Parathyroid adenoma (tissue), 2 donors: ENCODE data around the gene RAB29.

Experiments used
- H2AFZ ChIP-seq: fragments of 300-600 bp; sonication (generic); one replicate; pipeline ENCODE4 v1.7.0; 2017; ENCODE audit warnings: antibody characterized with exemption, mild to moderate bottlenecking
- H3K27ac ChIP-seq: fragments of 300-600 bp; sonication (generic); one replicate; pipeline ENCODE4 v1.7.0; 2017
- H3K27me3 ChIP-seq: fragments of 300-600 bp; sonication (generic); one replicate; pipeline ENCODE4 v1.7.0; 2017; ENCODE audit warnings: low read length; ENCODE audit not compliant: control insufficient read depth, insufficient read depth
- H3K36me3 ChIP-seq: fragments of 300-600 bp; sonication (generic); one replicate; pipeline ENCODE4 v1.7.0; 2017; ENCODE audit warnings: low read length; ENCODE audit not compliant: control insufficient read depth, insufficient read depth
- H3K4me1 ChIP-seq: fragments of 300-600 bp; sonication (generic); one replicate; pipeline ENCODE4 v1.7.0; 2017; ENCODE audit warnings: control low read depth
- H3K4me2 ChIP-seq: fragments of 300-600 bp; sonication (generic); one replicate; pipeline ENCODE4 v1.7.0; 2017; ENCODE audit warnings: low read length
- H3K4me3 ChIP-seq: fragments of 300-600 bp; sonication (generic); one replicate; pipeline ENCODE4 v1.7.0; 2017; ENCODE audit warnings: low read depth, low read length
- H3K79me2 ChIP-seq: fragments of 300-600 bp; sonication (generic); one replicate; pipeline ENCODE4 v1.7.0; 2017; ENCODE audit warnings: control low read depth
- H3K9ac ChIP-seq: fragments of 300-600 bp; sonication (generic); one replicate; pipeline ENCODE4 v1.7.0; 2017; ENCODE audit warnings: mild to moderate bottlenecking
- H3K9me3 ChIP-seq: fragments of 300-600 bp; sonication (generic); one replicate; pipeline ENCODE4 v1.7.0; 2017; ENCODE audit warnings: low read length; ENCODE audit not compliant: control insufficient read depth
- CTCF ChIP-seq: fragments of 300-600 bp; sonication (generic); IDR thresholded peaks from one replicate; pipeline ENCODE4 v1.7.0; 2017; ENCODE audit warnings: antibody characterized with exemption, mild to moderate bottlenecking
- donor health status: primary hyperparathyroidism.

RAB29 gene

DNA sequence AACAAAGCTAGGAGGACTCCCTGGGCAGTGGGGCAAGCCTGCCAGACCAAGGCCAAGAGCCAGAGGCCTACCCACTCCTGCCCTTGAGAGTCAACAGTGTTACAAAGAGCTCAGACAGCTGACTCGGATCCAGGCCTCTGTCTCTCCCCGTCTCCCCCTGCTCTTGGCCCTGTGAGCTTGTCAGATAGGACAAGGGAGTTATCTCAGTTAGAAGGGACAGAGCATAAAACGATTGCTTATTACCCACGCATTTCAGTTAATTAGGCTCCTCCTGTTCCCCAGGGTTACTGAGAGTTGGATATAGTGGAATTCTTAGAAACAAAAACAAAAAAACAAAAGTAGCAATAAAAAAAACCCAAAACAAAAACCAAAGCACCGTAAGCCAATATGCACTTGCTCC, 36.4 kb upstream of the RAB29 start:
- Histone ChIP-seq H3K4me2 (peak overlapping the region; percentile 98), H3K9ac (no peak overlapping the region), H3K4me1 (peaks cover 6% of the 10 kb centered on the region), H3K27me3 (no peaks in the 10 kb centered on the region), H3K9me3 (no peaks in the 10 kb centered on the region), H3K4me3 (peak overlapping the region; percentile 90), H2AFZ (no peak overlapping the region), H3K36me3 (no peaks in the 10 kb centered on the region), H3K27ac (peak overlapping the region; percentile 47), H3K79me2 (no peaks in the 10 kb centered on the region)
- TF ChIP-seq CTCF = no peak

DNA sequence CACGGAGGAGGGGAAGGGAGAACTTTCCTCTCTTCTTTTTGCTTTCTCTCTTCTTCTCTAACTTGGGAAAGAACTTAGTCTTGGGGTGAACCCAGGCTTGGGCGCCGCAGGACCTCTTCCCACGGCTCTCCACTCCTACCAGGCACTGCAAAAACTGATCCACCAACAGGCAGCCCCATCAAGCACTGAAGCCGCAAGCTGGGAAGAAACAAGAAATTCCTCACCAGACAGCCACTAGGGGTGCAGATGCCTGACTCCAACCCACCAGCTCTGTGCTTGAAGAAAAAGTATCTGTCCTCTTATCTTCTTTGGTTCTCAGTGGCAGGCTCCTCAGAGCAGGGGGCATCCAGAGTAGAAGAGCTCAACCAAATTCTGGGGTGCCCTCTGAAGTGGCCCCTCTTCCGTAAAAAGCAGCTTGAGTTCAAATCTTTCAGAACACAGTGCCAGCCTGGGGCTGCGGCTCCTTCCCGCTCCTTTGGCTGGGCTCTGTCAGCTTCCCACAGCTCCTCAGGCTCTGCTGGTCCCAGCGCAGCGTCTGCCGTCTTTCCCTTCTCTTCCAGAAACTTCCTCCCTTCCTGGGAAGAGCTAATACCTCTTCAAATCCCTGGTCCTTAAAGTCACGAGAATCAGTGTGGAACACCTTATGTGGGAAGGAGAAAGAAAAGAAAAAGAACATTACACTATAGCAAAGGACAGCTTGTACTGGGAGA, 35.3 kb upstream of the RAB29 start:
- TF ChIP-seq CTCF = no peak
- H3K9me3 ChIP-seq = no peaks in the 10 kb centered on the region
- H3K4me2 ChIP-seq = no peak overlapping the region
- H3K36me3 ChIP-seq = no peaks in the 10 kb centered on the region
- H3K4me1 ChIP-seq = peaks cover 6% of the 10 kb centered on the region
- no peak overlapping the region for H2AFZ ChIP-seq
- H3K9ac ChIP-seq = no peak overlapping the region
- no peaks in the 10 kb centered on the region for H3K79me2 ChIP-seq
- H3K27ac ChIP-seq = no peak overlapping the region
- no peak overlapping the region for H3K4me3 ChIP-seq
- no peaks in the 10 kb centered on the region for H3K27me3 ChIP-seq

GRCh38 chr1:205809942-205810345, 34.7 kb upstream of the RAB29 start:
- H3K9ac ChIP-seq = no peak overlapping the region
- peaks cover 6% of the 10 kb centered on the region for H3K4me1 ChIP-seq

DNA sequence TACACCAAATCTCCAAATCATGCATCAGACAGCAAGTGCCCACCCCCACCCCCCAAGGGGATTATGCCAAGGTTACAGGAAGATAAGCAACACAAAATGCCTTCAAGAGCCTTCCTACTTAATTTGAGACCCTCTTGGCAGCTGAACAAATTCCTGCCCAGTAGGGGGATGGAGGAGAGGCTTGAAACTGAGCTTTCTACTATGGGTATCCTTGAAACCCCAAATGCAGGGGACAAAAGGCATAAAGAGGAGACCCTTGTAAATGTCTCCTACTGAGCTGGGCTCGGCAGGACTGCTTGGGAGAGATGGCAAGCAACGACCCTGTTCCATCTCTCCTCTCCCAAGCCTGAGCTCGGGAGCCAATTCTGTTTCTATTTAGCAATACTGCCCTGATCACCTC, 34.2 kb upstream of the RAB29 start:
- Histone ChIP-seq H3K4me3 (no peak overlapping the region), H3K9ac (no peak overlapping the region)

More at GRCh38 chr1:205809942-205810345, 34.7 kb upstream of the RAB29 start:
- Histone ChIP-seq H3K4me2 (no peak overlapping the region), H3K9me3 (no peaks in the 10 kb centered on the region), H3K36me3 (no peaks in the 10 kb centered on the region), H3K4me3 (no peak overlapping the region), H2AFZ (no peak overlapping the region), H3K27me3 (no peaks in the 10 kb centered on the region), H3K27ac (no peak overlapping the region), H3K79me2 (no peaks in the 10 kb centered on the region)
- no peak for TF ChIP-seq CTCF

More for the DNA sequence above, 34.2 kb upstream of the RAB29 start:
- no peak overlapping the region for H3K27ac ChIP-seq
- H3K27me3 ChIP-seq = no peaks in the 10 kb centered on the region
- TF ChIP-seq CTCF = no peak
- peaks cover 6% of the 10 kb centered on the region for H3K4me1 ChIP-seq
- no peak overlapping the region for H3K4me2 ChIP-seq
- H3K9me3 ChIP-seq = no peaks in the 10 kb centered on the region
- no peaks in the 10 kb centered on the region for H3K36me3 ChIP-seq
- H2AFZ ChIP-seq = no peak overlapping the region
- H3K79me2 ChIP-seq = no peaks in the 10 kb centered on the region
